Fibroblast of mammary gland (primary cell): ENCODE measurements around the gene LRRTM4.

Experiments
- DNase-seq: peaks from one replicate; pipeline ENCODE4 v3.0.0-alpha.2; 2010; ENCODE audit warnings: low read depth
- H3K4me3 ChIP-seq: 2 replicates; pipeline ENCODE4 v1.5.1; 2011; ENCODE audit warnings: low read depth, mild to moderate bottlenecking, low read length, moderate library complexity; ENCODE audit not compliant: control insufficient read depth
- TF ChIP-seq, protein P1 (sequence below): conservative IDR thresholded peaks from 2 replicates; pipeline ENCODE4 v1.5.1; 2011; ENCODE audit warnings: low read depth, low read length, inconsistent platforms; ENCODE audit not compliant: control insufficient read depth, insufficient read depth

LRRTM4 gene

DNA sequence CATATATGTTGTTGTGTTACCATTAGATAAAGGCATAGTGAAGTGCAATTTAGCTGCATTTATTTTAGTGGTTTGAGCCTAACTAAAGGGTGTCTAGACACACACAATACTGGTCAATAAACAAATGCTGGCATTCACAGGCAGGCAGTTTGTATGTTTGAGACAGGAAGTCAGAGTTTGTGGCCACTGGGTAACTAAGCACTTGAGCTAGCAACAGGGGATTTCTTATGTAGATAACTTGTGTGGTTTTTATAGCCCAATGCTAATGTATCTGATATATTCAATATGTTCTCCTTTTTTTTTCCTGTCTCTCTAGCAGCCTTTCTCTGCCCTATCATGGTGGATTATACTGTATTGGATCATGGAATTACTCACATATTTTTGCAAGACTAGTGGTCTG, 38.1 kb downstream of the LRRTM4 start:
- TF ChIP-seq, protein P1, sequence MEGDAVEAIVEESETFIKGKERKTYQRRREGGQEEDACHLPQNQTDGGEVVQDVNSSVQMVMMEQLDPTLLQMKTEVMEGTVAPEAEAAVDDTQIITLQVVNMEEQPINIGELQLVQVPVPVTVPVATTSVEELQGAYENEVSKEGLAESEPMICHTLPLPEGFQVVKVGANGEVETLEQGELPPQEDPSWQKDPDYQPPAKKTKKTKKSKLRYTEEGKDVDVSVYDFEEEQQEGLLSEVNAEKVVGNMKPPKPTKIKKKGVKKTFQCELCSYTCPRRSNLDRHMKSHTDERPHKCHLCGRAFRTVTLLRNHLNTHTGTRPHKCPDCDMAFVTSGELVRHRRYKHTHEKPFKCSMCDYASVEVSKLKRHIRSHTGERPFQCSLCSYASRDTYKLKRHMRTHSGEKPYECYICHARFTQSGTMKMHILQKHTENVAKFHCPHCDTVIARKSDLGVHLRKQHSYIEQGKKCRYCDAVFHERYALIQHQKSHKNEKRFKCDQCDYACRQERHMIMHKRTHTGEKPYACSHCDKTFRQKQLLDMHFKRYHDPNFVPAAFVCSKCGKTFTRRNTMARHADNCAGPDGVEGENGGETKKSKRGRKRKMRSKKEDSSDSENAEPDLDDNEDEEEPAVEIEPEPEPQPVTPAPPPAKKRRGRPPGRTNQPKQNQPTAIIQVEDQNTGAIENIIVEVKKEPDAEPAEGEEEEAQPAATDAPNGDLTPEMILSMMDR, result no peak
- no peak for DNase-seq
- no peak overlapping the region for H3K4me3 ChIP-seq

DNA sequence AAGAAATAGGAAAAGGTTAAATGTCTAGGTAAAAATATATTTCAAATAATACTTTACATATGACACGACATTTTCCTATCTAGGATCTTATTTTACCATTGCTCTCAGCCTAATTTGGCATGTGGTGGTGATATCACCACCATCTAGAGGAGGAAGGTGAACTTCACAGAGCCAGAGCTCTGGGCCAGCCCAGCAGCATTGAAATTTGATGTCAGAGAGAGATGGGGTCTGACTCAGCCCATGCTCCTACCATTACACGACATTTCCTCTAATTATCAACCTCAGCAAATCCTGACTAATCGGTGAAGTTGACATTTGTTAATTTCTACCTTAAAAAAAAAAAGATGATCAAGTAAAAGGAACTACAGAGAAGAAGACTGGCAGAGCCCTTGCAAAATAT, 42.3 kb downstream of the LRRTM4 start:
- no peak for DNase-seq
- H3K4me3 ChIP-seq, result no peak overlapping the region
- TF ChIP-seq, protein P1, result no peak

DNA sequence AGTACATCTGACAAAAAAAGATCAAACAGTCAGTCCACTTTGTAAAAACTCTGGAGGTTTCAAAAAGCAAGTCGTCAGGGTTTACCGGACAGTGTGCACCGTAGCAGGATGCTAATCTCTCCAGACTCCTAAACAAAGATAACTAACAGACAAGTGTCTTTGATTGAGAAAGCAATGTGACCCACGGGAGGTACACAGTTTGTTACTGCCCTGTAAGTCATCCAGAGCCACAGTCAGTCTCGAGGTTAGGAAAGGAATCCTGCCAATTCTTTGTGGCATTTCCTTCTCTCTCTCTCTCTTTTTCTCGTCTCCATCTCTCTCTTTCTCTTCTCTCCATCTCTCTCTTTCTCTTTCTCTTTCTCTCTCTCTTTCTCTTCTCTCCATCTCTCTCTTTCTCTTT, 42.8 kb downstream of the LRRTM4 start:
- H3K4me3 ChIP-seq, result no peak overlapping the region
- TF ChIP-seq, protein P1, result no peak
- DNase-seq, result no peak

DNA sequence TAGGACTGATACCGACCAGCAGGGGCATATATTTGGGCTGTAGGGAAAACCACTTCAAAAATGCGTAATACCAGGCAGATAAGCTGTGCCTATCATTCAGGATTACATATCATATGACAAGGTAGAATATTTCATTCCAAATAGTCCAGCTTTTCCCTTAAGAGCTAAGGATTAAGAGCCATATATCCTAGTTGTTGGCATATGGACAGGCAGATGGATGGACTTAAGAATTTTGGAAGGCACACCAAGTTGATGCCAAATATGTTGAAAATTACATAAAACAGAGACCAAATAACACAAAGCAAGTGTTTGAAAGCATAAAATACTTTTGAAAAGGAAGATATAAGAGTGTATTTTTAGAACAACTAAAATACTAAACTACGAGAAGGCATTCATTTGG, 52.1 kb downstream of the LRRTM4 start:
- DNase-seq, result no peak
- TF ChIP-seq, protein P1, result no peak
- no peak overlapping the region for H3K4me3 ChIP-seq

DNA sequence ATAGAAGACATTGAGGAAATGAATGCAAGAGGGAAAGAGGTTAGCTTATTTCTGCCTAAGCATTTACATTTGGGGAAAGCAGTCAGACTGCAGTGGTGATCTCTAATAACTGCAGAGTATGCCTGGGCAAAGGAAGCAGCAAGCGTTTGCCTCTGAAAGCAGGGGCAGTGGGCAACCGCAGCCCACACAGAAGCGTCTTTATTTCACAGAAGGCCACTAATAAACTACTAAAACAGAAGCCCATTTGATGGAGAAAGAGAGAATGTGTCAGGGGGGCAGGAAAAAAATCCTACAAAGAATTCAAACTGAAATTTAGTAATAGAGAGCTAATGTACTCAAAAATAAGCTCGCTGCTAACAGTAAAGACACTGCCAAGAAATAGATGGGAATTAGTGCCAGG, 53.1 kb downstream of the LRRTM4 start:
- no peak for DNase-seq
- TF ChIP-seq, protein P1, result no peak
- no peak overlapping the region for H3K4me3 ChIP-seq

DNA sequence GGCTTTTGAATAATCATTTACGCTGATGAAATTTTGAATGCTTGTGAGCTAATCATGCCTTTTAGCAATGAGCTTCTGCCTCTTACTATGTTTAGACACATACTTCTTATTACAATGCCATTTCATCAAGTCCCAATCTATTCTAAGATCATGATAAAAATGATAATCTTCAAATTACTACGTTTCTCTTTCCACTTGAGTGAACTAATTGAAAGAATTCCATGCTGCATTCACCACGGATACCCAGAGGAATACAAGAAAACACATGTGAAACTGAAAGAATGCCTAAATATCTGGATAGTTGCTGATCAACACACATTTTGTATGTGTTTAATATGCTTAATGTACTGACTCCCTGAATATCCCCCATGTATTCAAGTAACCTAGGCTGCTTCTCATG, 62.3 kb downstream of the LRRTM4 start:
- H3K4me3 ChIP-seq, result no peak overlapping the region
- TF ChIP-seq, protein P1, result no peak
- no peak for DNase-seq

DNA sequence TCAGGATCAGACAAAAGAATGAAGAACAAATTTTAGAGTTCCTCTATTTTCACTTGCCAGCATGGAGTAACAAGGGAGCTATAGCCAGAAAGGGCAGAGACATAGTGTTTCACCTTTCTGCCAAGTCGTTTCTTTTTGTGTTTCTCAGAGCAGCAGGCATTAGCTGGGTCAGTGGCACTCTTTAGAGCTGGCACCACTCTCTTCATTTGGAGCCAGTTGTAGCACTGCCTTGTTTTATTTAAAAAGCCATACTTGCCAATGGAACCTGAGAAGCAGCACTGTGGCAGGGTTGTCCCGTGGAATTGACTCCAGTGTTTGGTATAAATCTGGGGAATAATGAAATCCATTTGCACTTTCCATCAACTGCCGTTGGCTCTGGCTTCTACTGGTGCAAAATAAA, 64.0 kb downstream of the LRRTM4 start:
- DNase-seq, result no peak
- H3K4me3 ChIP-seq, result no peak overlapping the region
- TF ChIP-seq, protein P1, result no peak
